GM13976 (cell line): ENCODE results near the gene RAD54L2.
"Not testable (repeated sequence)": the region's sequence is repeated elsewhere in the genome, so short reads cannot be mapped to it uniquely, and the experiment has no call there.

ENCODE experiments used
- DNase-seq: peaks from one replicate; pipeline ENCODE4 v3.0.0; 2012; ENCODE audit warnings: low spot score
- CTCF ChIP-seq: IDR thresholded peaks from 2 replicates; pipeline ENCODE4 v1.5.1; 2012; ENCODE audit warnings: borderline replicate concordance, mild to moderate bottlenecking; ENCODE audit not compliant: insufficient read depth; ENCODE audit errors: extremely low read depth, missing control alignments, control extremely low read depth
- in situ Hi-C: fragments of 300-500 bp; cut with MboI; formaldehyde crosslinking; loops from one replicate; pipeline ENCODE4 v1.12.0; 2022; ENCODE audit warnings: low sequenced_read_pairs, mixed read lengths, inconsistent platforms; ENCODE audit not compliant: unreplicated experiment

Gene RAD54L2

GRCh38 chr3:51547274-51547673, 8.8 kb downstream of the RAD54L2 start:
- in situ Hi-C loops: no loop called here
- no peak for TF ChIP-seq CTCF
- DNase-seq: no peak

- no peak for TF ChIP-seq CTCF
- in situ Hi-C loops: no loop called here
- no peak for DNase-seq
Measured at GRCh38 chr3:51549311-51549710, 10.8 kb downstream of the RAD54L2 start.

GRCh38 chr3:51550080-51550819, 11.7 kb downstream of the RAD54L2 start:
- in situ Hi-C loops: no loop called here

GRCh38 chr3:51557993-51558392, 19.5 kb downstream of the RAD54L2 start:
- no peak for TF ChIP-seq CTCF
- DNase-seq: no peak
- in situ Hi-C loops: no loop called here

More at GRCh38 chr3:51550080-51550819, 11.7 kb downstream of the RAD54L2 start:
- no peak for DNase-seq
- no peak for TF ChIP-seq CTCF

GRCh38 chr3:51559411-51559888, 20.9 kb downstream of the RAD54L2 start:
- TF ChIP-seq CTCF: no peak
- DNase-seq: no peak
- in situ Hi-C loops: no loop called here

GRCh38 chr3:51559961-51560360, 21.4 kb downstream of the RAD54L2 start:
- no peak for TF ChIP-seq CTCF
- DNase-seq: no peak
- in situ Hi-C loops: no loop called here

- DNase-seq, in situ Hi-C loops: not testable (repeated sequence)
Measured at GRCh38 chr3:51562403-51562802, 23.9 kb downstream of the RAD54L2 start.
